K562 (cell line): ENCODE results near the gene MSN.

Experiments
- ADNP ChIP-seq: fragments of 200-800 bp; sonication (Bioruptor generic); IDR thresholded peaks from 2 replicates; pipeline ENCODE4 v1.6.1; 2016; ENCODE audit warnings: missing genetic modification characterization, missing compliant biosample characterization
- BRCA1 ChIP-seq, 2 experiments: fragments of 450-650 bp in 1 of 2; sonication (generic) in 1 of 2; formaldehyde crosslinking in 1 of 2; IDR thresholded peaks; 2 replicates each; pipeline versions ENCODE4 v1.5.0 to v1.6.1; 2017 to 2020; ENCODE audit warnings: mild to moderate bottlenecking in 1 of 2, missing genetic modification reagents in 1 of 2
- CEBPB ChIP-seq: fragments of 450-650 bp; IDR thresholded peaks from 2 replicates; pipeline ENCODE4 v1.6.1; 2016; ENCODE audit warnings: missing genetic modification characterization, missing compliant biosample characterization
- NCOR1 ChIP-seq: fragments of 450-650 bp; IDR thresholded peaks from 2 replicates; pipeline ENCODE4 v1.6.1; 2016; ENCODE audit warnings: mild to moderate bottlenecking, moderate library complexity
- RAD51 ChIP-seq: fragments of 450-650 bp; IDR thresholded peaks from 2 replicates; pipeline ENCODE4 v1.7.1; 2016; ENCODE audit warnings: low read depth, mild to moderate bottlenecking, borderline replicate concordance
- ZNF77 ChIP-seq: fragments of 250-450 bp; sonication (Bioruptor Pico); IDR thresholded peaks from 2 replicates; pipeline ENCODE4 v1.5.0; 2020
- TF ChIP-seq, protein P1 (sequence below), 2 experiments: fragments of 450-650 bp; formaldehyde crosslinking in 1 of 2; IDR thresholded peaks; 2 replicates each; pipeline versions ENCODE4 v1.4.0 to v1.6.1; 2014 to 2020; ENCODE audit warnings: mild to moderate bottlenecking in 2 of 2, borderline replicate concordance in 1 of 2, low read depth in 1 of 2
- TF ChIP-seq, protein P2 (sequence below), 3 experiments: IDR thresholded peaks in 2 of 3; conservative IDR thresholded peaks in 1 of 3; 2 replicates each; pipeline ENCODE4 v1.5.1; 2011 to 2012; ENCODE audit warnings: low read length in 3 of 3, mild to moderate bottlenecking in 3 of 3, control low read depth in 2 of 3, improper control_type of control experiment in 1 of 3, inconsistent platforms in 1 of 3, low read depth in 1 of 3, mixed read lengths in 1 of 3, moderate library complexity in 1 of 3; ENCODE audit not compliant: insufficient read depth in 2 of 3

DNA sequence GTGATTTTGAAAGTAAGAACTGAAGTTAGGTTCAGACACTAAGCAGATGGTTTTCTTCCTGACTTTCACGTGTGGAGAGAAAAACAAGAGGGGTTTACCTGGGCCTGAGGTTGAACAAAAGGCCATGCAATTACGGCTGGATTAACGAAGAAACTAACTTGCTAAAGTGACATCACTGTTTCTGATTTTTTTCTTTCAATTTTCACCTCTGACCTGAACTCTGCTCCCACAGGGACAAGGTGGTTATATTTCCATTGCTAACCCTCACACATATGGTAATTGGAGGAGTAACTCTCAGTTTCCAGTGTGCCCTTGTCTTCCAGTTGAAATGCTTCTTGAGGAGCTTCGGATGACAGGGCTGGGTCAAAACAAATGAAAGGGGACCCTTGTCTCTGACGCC is 38.0 kb downstream of the MSN start:
- TF ChIP-seq CEBPB (no peak), ADNP (tag) (no peak), BRCA1 (IDR thresholded peaks at IDR 0.05) (no peak), BRCA1 (CRISPR knock-in tag; IDR thresholded peaks at IDR 0.05) (no peak), ZNF77 (no peak), RAD51 (no peak), NCOR1 (no peak)
- TF ChIP-seq, protein P1, sequence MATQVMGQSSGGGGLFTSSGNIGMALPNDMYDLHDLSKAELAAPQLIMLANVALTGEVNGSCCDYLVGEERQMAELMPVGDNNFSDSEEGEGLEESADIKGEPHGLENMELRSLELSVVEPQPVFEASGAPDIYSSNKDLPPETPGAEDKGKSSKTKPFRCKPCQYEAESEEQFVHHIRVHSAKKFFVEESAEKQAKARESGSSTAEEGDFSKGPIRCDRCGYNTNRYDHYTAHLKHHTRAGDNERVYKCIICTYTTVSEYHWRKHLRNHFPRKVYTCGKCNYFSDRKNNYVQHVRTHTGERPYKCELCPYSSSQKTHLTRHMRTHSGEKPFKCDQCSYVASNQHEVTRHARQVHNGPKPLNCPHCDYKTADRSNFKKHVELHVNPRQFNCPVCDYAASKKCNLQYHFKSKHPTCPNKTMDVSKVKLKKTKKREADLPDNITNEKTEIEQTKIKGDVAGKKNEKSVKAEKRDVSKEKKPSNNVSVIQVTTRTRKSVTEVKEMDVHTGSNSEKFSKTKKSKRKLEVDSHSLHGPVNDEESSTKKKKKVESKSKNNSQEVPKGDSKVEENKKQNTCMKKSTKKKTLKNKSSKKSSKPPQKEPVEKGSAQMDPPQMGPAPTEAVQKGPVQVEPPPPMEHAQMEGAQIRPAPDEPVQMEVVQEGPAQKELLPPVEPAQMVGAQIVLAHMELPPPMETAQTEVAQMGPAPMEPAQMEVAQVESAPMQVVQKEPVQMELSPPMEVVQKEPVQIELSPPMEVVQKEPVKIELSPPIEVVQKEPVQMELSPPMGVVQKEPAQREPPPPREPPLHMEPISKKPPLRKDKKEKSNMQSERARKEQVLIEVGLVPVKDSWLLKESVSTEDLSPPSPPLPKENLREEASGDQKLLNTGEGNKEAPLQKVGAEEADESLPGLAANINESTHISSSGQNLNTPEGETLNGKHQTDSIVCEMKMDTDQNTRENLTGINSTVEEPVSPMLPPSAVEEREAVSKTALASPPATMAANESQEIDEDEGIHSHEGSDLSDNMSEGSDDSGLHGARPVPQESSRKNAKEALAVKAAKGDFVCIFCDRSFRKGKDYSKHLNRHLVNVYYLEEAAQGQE (IDR thresholded peaks at IDR 0.05; ENCODE audit: borderline replicate concordance): no peak
- TF ChIP-seq, protein P1 (CRISPR knock-in tag; IDR thresholded peaks at IDR 0.05; ENCODE audit: low read depth): no peak
- TF ChIP-seq, protein P2, sequence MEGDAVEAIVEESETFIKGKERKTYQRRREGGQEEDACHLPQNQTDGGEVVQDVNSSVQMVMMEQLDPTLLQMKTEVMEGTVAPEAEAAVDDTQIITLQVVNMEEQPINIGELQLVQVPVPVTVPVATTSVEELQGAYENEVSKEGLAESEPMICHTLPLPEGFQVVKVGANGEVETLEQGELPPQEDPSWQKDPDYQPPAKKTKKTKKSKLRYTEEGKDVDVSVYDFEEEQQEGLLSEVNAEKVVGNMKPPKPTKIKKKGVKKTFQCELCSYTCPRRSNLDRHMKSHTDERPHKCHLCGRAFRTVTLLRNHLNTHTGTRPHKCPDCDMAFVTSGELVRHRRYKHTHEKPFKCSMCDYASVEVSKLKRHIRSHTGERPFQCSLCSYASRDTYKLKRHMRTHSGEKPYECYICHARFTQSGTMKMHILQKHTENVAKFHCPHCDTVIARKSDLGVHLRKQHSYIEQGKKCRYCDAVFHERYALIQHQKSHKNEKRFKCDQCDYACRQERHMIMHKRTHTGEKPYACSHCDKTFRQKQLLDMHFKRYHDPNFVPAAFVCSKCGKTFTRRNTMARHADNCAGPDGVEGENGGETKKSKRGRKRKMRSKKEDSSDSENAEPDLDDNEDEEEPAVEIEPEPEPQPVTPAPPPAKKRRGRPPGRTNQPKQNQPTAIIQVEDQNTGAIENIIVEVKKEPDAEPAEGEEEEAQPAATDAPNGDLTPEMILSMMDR (IDR thresholded peaks at IDR 0.05 in 2 of 3, conservative IDR thresholded peaks at IDR 0.05 in 1 of 3; ENCODE audit: insufficient read depth in 2 of 3, low read depth in 1 of 3, low read length in 3 of 3): no peak
